ENCODE results near the gene CEP55. TPM values are rescaled to one million over a fixed set of nuclear protein-coding genes. Genes with fewer than 3 reads are reported as not detected.

CEP55 gene
- polyA plus RNA-seq, 1 experiment, result 16.3 TPM

- no peak for TF ChIP-seq CTCF (IDR thresholded peaks at IDR 0.05; ENCODE audit: low read depth, low read length)
- Histone ChIP-seq H3K27me3 (ENCODE audit: control insufficient read depth, insufficient read depth, low read length) (peaks cover 5% of the 10 kb centered on the region), H3K27ac (ENCODE audit: low read depth, low read length) (no peak overlapping the region), H3K4me3 (ENCODE audit: low read depth, low read length) (no peak overlapping the region), H3K9me3 (ENCODE audit: control insufficient read depth, insufficient read depth, low read length) (peaks cover 4% of the 10 kb centered on the region; the same call in 1 of the 2 replicates)
- CTCF ChIA-PET, result interaction anchor here (0.7 to 1.2 kb wide), 2 partner anchors 17 to 732 kb away, joined by 4 to 5 read pairs; no protein-coding TSS in a partner anchor
- no peak for DNase-seq (ENCODE audit: low read depth, low spot score)
- POLR2A ChIA-PET, result no interaction called here
Measured at GRCh38 chr10:93559490-93559889, 63.1 kb downstream of the CEP55 start.

- ChIA-PET POLR2A (no interaction called here), CTCF (interaction anchor here (1.2 kb wide), 1 partner anchor 18 kb away, joined by 4 read pairs; no protein-coding TSS in a partner anchor)
- Histone ChIP-seq H3K9me3 (ENCODE audit: control insufficient read depth, insufficient read depth, low read length) (peaks cover 4% of the 10 kb centered on the region; the same call in 1 of the 2 replicates), H3K27me3 (ENCODE audit: control insufficient read depth, insufficient read depth, low read length) (peaks cover 9% of the 10 kb centered on the region), H3K4me3 (ENCODE audit: low read depth, low read length) (no peak overlapping the region), H3K27ac (ENCODE audit: low read depth, low read length) (no peak overlapping the region)
- DNase-seq (ENCODE audit: low read depth, low spot score), result no peak
- no peak for TF ChIP-seq CTCF (IDR thresholded peaks at IDR 0.05; ENCODE audit: low read depth, low read length)
Measured at GRCh38 chr10:93560541-93560940, 64.1 kb downstream of the CEP55 start.

- Histone ChIP-seq H3K9me3 (ENCODE audit: control insufficient read depth, insufficient read depth, low read length) (no peaks in the 10 kb centered on the region; the same call in 1 of the 2 replicates), H3K4me3 (ENCODE audit: low read depth, low read length) (no peak overlapping the region), H3K27me3 (ENCODE audit: control insufficient read depth, insufficient read depth, low read length) (peaks cover 49% of the 10 kb centered on the region), H3K27ac (ENCODE audit: low read depth, low read length) (no peak overlapping the region)
- no peak for DNase-seq (ENCODE audit: low read depth, low spot score)
- ChIA-PET POLR2A (no interaction called here), CTCF (interaction anchor here (2.3 kb wide), 1 partner anchor 11 kb away, joined by 6 read pairs; no protein-coding TSS in a partner anchor)
- TF ChIP-seq CTCF (IDR thresholded peaks at IDR 0.05; ENCODE audit: low read depth, low read length), result no peak
Measured at GRCh38 chr10:93565446-93565845, 69.0 kb downstream of the CEP55 start.

- Histone ChIP-seq H3K27ac (ENCODE audit: low read depth, low read length) (no peak within 1 kb of the TSS), H3K27me3 (ENCODE audit: control insufficient read depth, insufficient read depth, low read length) (peaks cover 56% of the 10 kb centered on the region), H3K4me3 (ENCODE audit: low read depth, low read length) (no peak within 1 kb of the TSS), H3K9me3 (ENCODE audit: control insufficient read depth, insufficient read depth, low read length) (no peaks in the 10 kb centered on the region; the same call in 1 of the 2 replicates)
- DNase-seq (ENCODE audit: low read depth, low spot score), result no peak
- CTCF ChIA-PET, result interaction anchor here (0.9 to 2.3 kb wide), 2 partner anchors 12 kb away, joined by 3 to 6 read pairs; no protein-coding TSS in a partner anchor
- TF ChIP-seq CTCF (IDR thresholded peaks at IDR 0.05; ENCODE audit: low read depth, low read length), result no peak
- POLR2A ChIA-PET, result no interaction called here
Measured at GRCh38 chr10:93566435-93567276, 70.2 kb downstream of the CEP55 start, which contains the start of gene FFAR4. Gene FFAR4, plus strand, starts transcription at chr10:93566665. Its CDS starts 56 bp downstream, at chr10:93566721.
